Natural killer cell (primary cell): ENCODE measurements around the gene PLPPR1. TPM values are rescaled to one million over a fixed set of nuclear protein-coding genes. Genes with fewer than 3 reads are reported as not detected.

Source experiments
- ATAC-seq, 3 donors: fragments of 150-1000 bp in 2 of 3; fragments of 200-7000 bp in 1 of 3; cut with Tn5 transposase; 1 replicate in 1 of 3; 2 replicates in 2 of 3; pipeline ENCODE4 v1.10.0; 2021; ENCODE audit warnings: mild to moderate bottlenecking in 2 of 3, moderate library complexity in 2 of 3
- DNase-seq, 2 donors: peaks; one replicate each; pipeline versions ENCODE4 v3.0.0 to v3.0.0-alpha.2; 2013 to 2021; ENCODE audit warnings: mixed read lengths in 1 of 2
- H3K27ac ChIP-seq: one replicate; pipeline ENCODE4 v1.5.1; 2013; ENCODE audit warnings: mild to moderate bottlenecking, low read length
- H3K27me3 ChIP-seq: one replicate; pipeline ENCODE4 v1.6.1; 2013; ENCODE audit warnings: low read length; ENCODE audit not compliant: control insufficient read depth, insufficient read depth
- H3K36me3 ChIP-seq: one replicate; pipeline ENCODE4 v1.6.1; 2013; ENCODE audit warnings: low read length; ENCODE audit not compliant: control insufficient read depth, insufficient read depth
- H3K4me1 ChIP-seq: one replicate; pipeline ENCODE4 v1.6.1; 2013; ENCODE audit warnings: low read length; ENCODE audit not compliant: control insufficient read depth, insufficient read depth
- H3K4me3 ChIP-seq: one replicate; pipeline ENCODE4 v1.5.1; 2013; ENCODE audit warnings: low read length
- H3K9me3 ChIP-seq: one replicate; pipeline ENCODE4 v1.6.1; 2013; ENCODE audit warnings: low read length; ENCODE audit not compliant: control insufficient read depth, insufficient read depth
- H3K27ac Mint-ChIP-seq, 2 donors: one replicate each; pipeline ENCODE4 v1.8.0; 2022; ENCODE audit warnings: mild to moderate bottlenecking in 2 of 2, mixed read lengths in 2 of 2, moderate library complexity in 1 of 2
- H3K27me3 Mint-ChIP-seq, 2 donors: one replicate each; pipeline ENCODE4 v1.8.0; 2022; ENCODE audit warnings: low read depth in 2 of 2, mixed read lengths in 2 of 2
- H3K36me3 Mint-ChIP-seq: one replicate; pipeline ENCODE4 v1.8.0; 2022; ENCODE audit warnings: mixed read lengths
- H3K4me1 Mint-ChIP-seq, 2 donors: one replicate each; pipeline ENCODE4 v1.8.0; 2022; ENCODE audit warnings: mixed read lengths in 2 of 2
- H3K4me3 Mint-ChIP-seq: one replicate; pipeline ENCODE4 v1.8.0; 2022; ENCODE audit warnings: mild to moderate bottlenecking, moderate library complexity, mixed read lengths
- H3K9me3 Mint-ChIP-seq, 2 donors: one replicate each; pipeline ENCODE4 v1.8.0; 2022; ENCODE audit warnings: mixed read lengths in 2 of 2
- CTCF ChIP-seq: fragments of 200-600 bp; IDR thresholded peaks from one replicate; pipeline ENCODE4 v1.8.0; 2022; ENCODE audit warnings: antibody characterized with exemption
- WGBS: methylation state at CpG from one replicate; pipeline ENCODE4 v1.1.7; 2013; ENCODE audit warnings: missing lambda C conversion rate; ENCODE audit not compliant: insufficient coverage; 5-methylcytosine and 5-hydroxymethylcytosine counted together
- intact Hi-C: fragments of 100-400 bp; cut with micrococcal nuclease; formaldehyde crosslinking; loops from one replicate; pipeline ENCODE4 v1.14.2; 2022
- total RNA-seq, 4 donors: library from RNA; stranded (reverse); fragments of 120-200 nt in 1 of 4; gene quantifications; one replicate each; pipeline versions ENCODE4 v1.2.3 to v1.2.4, GENCODE V29; 2013 to 2022

Gene PLPPR1
- total RNA-seq, 3 donors from 2014 or later (not counting 1 experiment from before 2014, with no cell fraction given), result not detected

GRCh38 chr9:101138509-101138908 is 110.0 kb downstream of the PLPPR1 start:
- Histone ChIP-seq H3K9me3 (no peaks in the 10 kb centered on the region), H3K4me1 (no peaks in the 10 kb centered on the region), H3K27ac (no peak overlapping the region), H3K36me3 (no peaks in the 10 kb centered on the region), H3K27me3 (no peaks in the 10 kb centered on the region), H3K4me3 (no peak overlapping the region)
- Mint-ChIP-seq H3K27ac (no peak overlapping the region), H3K9me3 (peaks cover 10 to 22% of the 10 kb centered on the region in 2 donors), H3K36me3 (no peaks in the 10 kb centered on the region), H3K4me3 (no peak overlapping the region), H3K4me1 (no peaks in the 10 kb centered on the region), H3K27me3 (no peaks in the 10 kb centered on the region)
- no peak for DNase-seq
- no peak for TF ChIP-seq CTCF
- intact Hi-C loops, result no loop called here
- ATAC-seq, result no peak

GRCh38 chr9:101139082-101139481 is 110.6 kb downstream of the PLPPR1 start:
- H3K4me3 Mint-ChIP-seq, result no peak overlapping the region
- no peaks in the 10 kb centered on the region for H3K36me3 Mint-ChIP-seq
- ATAC-seq (no peak), DNase-seq (no peak)
- H3K9me3 Mint-ChIP-seq, result peaks cover 10 to 22% of the 10 kb centered on the region in 2 donors
- no peaks in the 10 kb centered on the region for H3K27me3 ChIP-seq
- intact Hi-C loops, result no loop called here
- H3K27ac ChIP-seq, result no peak overlapping the region
- no peak for TF ChIP-seq CTCF
- WGBS, result 96% methylated on average over 2 of the region's 2 CpGs
- H3K4me1 ChIP-seq, result no peaks in the 10 kb centered on the region
- no peak overlapping the region for H3K4me3 ChIP-seq
- no peaks in the 10 kb centered on the region for H3K9me3 ChIP-seq
- no peak overlapping the region for H3K27ac Mint-ChIP-seq
- no peaks in the 10 kb centered on the region for H3K36me3 ChIP-seq
- no peaks in the 10 kb centered on the region for H3K4me1 Mint-ChIP-seq
- H3K27me3 Mint-ChIP-seq, result no peaks in the 10 kb centered on the region

GRCh38 chr9:101140764-101141163 is 112.2 kb downstream of the PLPPR1 start:
- no peak for DNase-seq
- Mint-ChIP-seq H3K9me3 (peaks cover 12 to 24% of the 10 kb centered on the region in 2 donors), H3K36me3 (no peaks in the 10 kb centered on the region), H3K27me3 (no peaks in the 10 kb centered on the region), H3K27ac (no peak overlapping the region), H3K4me3 (no peak overlapping the region), H3K4me1 (no peaks in the 10 kb centered on the region)
- H3K4me3 ChIP-seq, result no peak overlapping the region
- H3K27ac ChIP-seq, result no peak overlapping the region
- H3K36me3 ChIP-seq, result no peaks in the 10 kb centered on the region
- TF ChIP-seq CTCF, result no peak
- no peaks in the 10 kb centered on the region for H3K27me3 ChIP-seq
- intact Hi-C loops, result no loop called here
- H3K4me1 ChIP-seq, result no peaks in the 10 kb centered on the region
- no peak for ATAC-seq
- H3K9me3 ChIP-seq, result no peaks in the 10 kb centered on the region
- WGBS, result 71% methylated on average over 2 of the region's 4 CpGs

DNA sequence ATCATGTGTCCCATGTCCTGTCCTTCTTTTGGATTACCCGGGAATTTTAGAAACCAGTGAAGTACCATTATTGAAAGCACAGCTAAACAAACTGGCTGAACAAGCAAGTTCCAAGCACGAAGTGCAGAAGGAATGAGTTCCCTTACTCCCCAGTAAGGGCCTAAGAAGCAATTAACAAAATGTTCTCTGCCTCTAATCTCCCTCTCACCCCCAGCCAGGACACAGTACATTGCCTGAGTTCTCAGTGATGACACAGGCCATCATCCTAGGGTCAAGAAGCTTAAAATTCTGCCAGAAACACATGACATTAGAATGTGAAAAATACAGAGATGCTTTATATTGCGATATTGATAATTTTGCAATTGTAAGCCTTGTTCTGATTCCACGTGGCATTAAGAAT is 118.0 kb downstream of the PLPPR1 start:
- Mint-ChIP-seq H3K4me1 (no peaks in the 10 kb centered on the region), H3K36me3 (no peaks in the 10 kb centered on the region), H3K4me3 (no peak overlapping the region), H3K27ac (no peak overlapping the region), H3K27me3 (no peaks in the 10 kb centered on the region), H3K9me3 (peaks cover 9 to 21% of the 10 kb centered on the region in 2 donors)
- 87% methylated on average over 4 of the region's 4 CpGs for WGBS
- no peak for ATAC-seq
- H3K27ac ChIP-seq, result no peak overlapping the region
- H3K4me3 ChIP-seq, result no peak overlapping the region
- no peak for DNase-seq
- H3K27me3 ChIP-seq, result no peaks in the 10 kb centered on the region
- H3K36me3 ChIP-seq, result no peaks in the 10 kb centered on the region
- no peak for TF ChIP-seq CTCF
- intact Hi-C loops, result no loop called here
- H3K4me1 ChIP-seq, result no peaks in the 10 kb centered on the region
- H3K9me3 ChIP-seq, result no peaks in the 10 kb centered on the region
